HPDE6-E6E7 (cell line): Measurements from ENCODE around the gene RAPGEF1.

Experiments
- DNase-seq: peaks from one replicate; pipeline ENCODE4 v3.0.0; 2011; ENCODE audit warnings: missing footprints; ENCODE audit errors: extremely low spot score

RAPGEF1 gene

GRCh38 chr9:131624636-131625507 lies 115.0 kb downstream of the RAPGEF1 start:
- DNase-seq, result no peak

- DNase-seq, result no peak
Observed at GRCh38 chr9:131623655-131624330, 116.1 kb downstream of the RAPGEF1 start.

GRCh38 chr9:131622523-131622922 lies 117.4 kb downstream of the RAPGEF1 start:
- DNase-seq, result no peak

GRCh38 chr9:131621551-131622358 lies 118.1 kb downstream of the RAPGEF1 start:
- DNase-seq, result no peak

GRCh38 chr9:131620764-131621520 lies 118.9 kb downstream of the RAPGEF1 start:
- no peak for DNase-seq

GRCh38 chr9:131619680-131620079 lies 120.2 kb downstream of the RAPGEF1 start:
- no peak for DNase-seq

GRCh38 chr9:131618785-131619184 lies 121.1 kb downstream of the RAPGEF1 start:
- DNase-seq, result no peak

- DNase-seq, result no peak
Observed at GRCh38 chr9:131618071-131618479, 121.8 kb downstream of the RAPGEF1 start.

- no peak for DNase-seq
Observed at GRCh38 chr9:131617611-131618010, 122.3 kb downstream of the RAPGEF1 start.

- no peak for DNase-seq
Observed at GRCh38 chr9:131616983-131617604, 122.8 kb downstream of the RAPGEF1 start.

- no peak for DNase-seq
Observed at GRCh38 chr9:131614340-131614915, 125.4 kb downstream of the RAPGEF1 start.

GRCh38 chr9:131613921-131614320 lies 126.0 kb downstream of the RAPGEF1 start:
- DNase-seq, result no peak

- no peak for DNase-seq
Observed at GRCh38 chr9:131612851-131613250, 127.0 kb downstream of the RAPGEF1 start.

- peak; percentile 47 for DNase-seq
Observed at GRCh38 chr9:131611586-131612315, 128.1 kb downstream of the RAPGEF1 start.

- no peak for DNase-seq
Observed at GRCh38 chr9:131610231-131610761, 129.6 kb downstream of the RAPGEF1 start.

GRCh38 chr9:131609099-131609830 lies 130.6 kb downstream of the RAPGEF1 start:
- DNase-seq, result peak; percentile 54

GRCh38 chr9:131608493-131609037 lies 131.3 kb downstream of the RAPGEF1 start:
- DNase-seq, result peak; percentile 93

GRCh38 chr9:131607591-131607990 lies 132.3 kb downstream of the RAPGEF1 start:
- DNase-seq, result no peak
